Medulla oblongata (tissue), 1 donor: ENCODE data around the gene HPCAL1.

ENCODE experiments used
- DNase-seq: peaks from one replicate; pipeline ENCODE4 v3.0.0-alpha.2; 2015; ENCODE audit errors: extremely low spot score

The HPCAL1 gene

GRCh38 chr2:10303181-10303693 lies 533 bp downstream of the HPCAL1 start:
- DNase-seq, result no peak

GRCh38 chr2:10303694-10304378 lies 1.1 kb downstream of the HPCAL1 start:
- DNase-seq, result peak; percentile 66

DNA sequence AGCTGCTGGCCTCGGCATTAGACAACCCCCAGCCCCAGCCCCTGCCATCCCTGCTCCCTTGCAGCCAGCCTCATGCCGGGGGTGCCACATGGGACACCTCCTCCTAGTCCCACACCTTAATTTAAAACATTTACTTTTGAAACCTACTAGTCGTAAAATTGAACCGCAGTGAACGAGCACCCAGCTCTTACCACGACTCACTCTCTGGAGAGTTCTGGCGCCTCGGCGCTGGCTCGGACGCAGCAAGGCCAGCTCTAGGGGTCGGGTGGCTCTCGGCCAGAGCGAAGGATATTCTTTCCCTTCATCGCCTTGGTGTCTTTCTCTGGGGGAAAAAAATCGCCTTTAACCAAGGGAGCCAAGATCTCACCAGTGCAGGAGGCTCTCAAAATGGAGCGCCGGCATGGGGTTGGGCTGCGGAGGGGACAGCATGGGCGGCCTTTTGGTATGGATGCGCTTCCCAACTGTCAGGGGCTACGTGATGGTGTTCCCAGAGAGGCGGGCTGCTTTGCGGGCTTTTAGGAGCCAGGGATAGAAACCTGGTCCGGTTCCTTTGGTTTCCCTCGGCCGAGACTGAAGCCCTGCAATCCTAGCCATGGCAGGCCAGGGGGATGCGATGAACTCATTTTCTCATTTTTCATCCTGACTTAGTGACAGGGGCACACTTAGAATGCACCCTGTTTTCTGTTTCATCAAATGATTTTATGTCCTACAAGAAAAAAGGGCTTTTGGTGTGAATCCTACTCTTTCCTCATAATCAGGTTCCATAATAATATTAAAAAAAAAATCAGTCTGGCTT lies 2.0 kb downstream of the HPCAL1 start:
- DNase-seq, result no peak

DNA sequence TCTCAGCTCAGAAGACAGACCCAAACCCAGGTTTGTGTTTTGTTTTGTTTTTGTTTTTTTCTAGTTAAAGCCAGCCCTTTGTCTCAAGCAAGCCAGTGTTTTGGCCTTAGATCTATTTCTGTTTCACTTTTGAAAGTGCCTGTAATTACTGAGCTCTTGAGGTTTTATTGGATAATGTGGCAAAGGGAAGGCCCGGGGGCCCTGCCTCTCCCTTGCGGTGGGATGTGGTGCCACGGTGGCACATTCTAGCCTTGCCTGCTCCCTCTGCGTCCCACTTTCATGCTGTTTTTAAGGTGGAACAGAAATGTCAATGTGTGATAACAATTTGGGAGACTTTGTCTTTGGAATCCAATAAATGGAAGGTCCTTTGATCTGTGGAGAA lies 2.5 kb downstream of the HPCAL1 start:
- DNase-seq, result peak; percentile 22

DNA sequence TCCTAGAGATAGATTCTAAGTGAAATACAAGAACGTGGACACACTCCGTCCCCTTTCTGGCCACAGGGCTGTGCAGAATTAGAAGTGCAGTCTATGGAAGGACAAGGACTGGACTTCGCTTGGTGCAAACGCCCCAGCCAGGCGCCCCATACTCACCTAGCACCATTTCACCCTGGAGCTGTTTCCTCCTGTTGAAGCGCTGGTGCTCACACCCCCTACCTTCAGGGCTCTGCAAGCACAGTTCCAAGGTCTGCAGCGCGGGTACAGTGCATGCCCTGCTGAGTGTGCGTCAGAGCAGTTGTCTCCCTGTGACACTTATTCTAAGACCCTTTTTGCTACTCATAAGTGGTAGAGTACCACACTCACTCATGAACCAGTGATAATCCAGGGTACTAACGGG lies 3.0 kb downstream of the HPCAL1 start:
- DNase-seq, result no peak

DNA sequence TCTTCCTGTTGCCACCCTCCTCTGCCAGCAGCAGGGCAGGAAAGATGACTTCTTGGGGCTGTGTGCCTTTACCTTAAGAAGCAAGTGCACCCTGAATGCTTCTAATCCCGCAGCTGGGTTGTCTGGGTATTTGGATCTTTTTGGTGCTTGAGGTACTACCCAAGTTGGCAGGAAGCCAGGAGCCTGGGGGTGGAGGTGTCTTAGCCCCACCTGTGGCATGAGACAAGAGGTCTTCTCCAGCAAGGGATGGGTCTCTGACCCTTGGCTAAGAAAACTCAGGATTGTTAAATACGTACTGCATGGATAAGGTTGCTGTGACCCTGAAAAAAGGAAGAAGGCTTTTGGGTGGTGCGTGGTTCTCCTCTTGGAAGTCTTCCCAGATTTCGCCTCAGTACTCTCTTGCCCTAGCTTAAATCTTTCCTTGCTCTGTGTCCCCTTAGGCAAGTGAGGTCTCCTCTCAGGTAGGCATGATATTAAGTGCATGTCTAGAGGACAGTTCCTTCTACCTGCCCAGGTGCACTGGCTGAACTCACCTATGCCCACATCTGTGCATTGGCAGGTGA lies 4.3 kb downstream of the HPCAL1 start:
- DNase-seq, result no peak

DNA sequence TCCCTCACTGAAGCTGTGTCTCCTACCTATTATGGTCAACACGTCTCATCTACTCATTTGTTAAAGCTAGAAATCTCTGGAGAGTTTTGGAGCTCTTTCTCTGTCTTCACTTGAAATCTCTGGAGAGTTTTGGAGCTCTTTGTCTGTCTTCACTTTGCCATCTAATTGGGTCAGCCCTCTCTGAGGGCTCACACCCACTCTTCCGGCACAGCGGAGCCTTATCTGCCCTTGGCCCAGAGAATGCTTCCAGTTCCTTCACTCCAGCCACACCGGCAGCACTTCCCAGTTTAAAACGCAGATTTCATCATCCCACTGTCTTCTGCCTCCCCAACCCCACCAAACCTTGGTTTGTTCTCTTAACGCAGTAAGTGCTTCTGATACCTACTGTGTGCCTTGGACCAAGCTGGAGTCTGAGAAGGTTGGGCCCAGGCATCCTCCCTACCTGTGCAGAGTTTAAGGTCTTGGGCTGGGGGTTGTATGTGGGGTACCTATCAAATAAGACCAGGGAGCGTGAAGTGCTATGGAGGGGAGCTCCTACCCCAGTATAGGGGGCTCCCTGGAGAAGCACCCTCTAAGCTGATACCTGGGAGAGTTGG lies 5.0 kb downstream of the HPCAL1 start:
- DNase-seq, result no peak

GRCh38 chr2:10308866-10309265 lies 6.2 kb downstream of the HPCAL1 start:
- DNase-seq, result no peak

- DNase-seq, result no peak
These were observed 6.6 kb downstream of the HPCAL1 start for GRCh38 chr2:10309286-10309685.

- no peak for DNase-seq
These were observed 7.7 kb downstream of the HPCAL1 start for GRCh38 chr2:10310309-10310888.

DNA sequence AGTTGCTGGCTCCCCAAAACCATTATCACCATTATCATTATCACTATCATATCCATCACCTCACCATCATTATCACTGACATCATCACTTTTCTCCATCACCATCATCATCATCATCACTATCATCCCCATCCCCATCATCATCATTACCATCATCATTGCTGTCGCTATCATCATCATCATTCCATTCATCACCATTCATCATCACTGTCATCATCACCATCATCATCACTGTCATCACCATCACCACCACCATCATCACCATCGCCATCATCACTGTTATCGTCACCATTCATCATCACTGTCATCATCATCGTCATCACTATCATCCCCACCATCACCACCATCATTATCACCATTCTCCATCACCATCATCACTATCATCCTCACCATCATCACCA lies 9.0 kb downstream of the HPCAL1 start:
- no peak for DNase-seq

GRCh38 chr2:10312437-10312957 lies 9.8 kb downstream of the HPCAL1 start:
- DNase-seq, result no peak

DNA sequence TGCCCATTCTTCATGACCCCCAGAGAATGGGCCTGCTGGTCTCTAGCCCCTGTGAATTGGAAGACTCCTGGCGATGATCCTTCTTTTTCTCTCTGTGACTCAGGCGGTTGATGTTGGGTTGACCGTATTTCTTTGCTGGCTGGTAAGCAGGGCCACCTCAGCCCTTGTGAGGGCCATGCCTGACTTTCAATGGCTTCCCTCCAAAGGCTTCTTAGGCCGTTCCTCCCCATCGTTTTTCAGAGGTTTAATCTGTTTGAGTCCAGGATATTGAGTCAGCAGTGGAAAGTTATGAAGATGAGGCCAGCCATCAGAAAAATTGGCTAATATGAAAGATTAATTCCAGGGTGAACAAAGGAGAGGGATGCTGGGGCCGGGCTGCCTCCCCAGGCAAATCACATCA lies 13.6 kb downstream of the HPCAL1 start:
- no peak for DNase-seq

- no peak for DNase-seq
These were observed 14.2 kb downstream of the HPCAL1 start for GRCh38 chr2:10316860-10317259.

- no peak for DNase-seq
These were observed 14.9 kb downstream of the HPCAL1 start for GRCh38 chr2:10317646-10318045.

DNA sequence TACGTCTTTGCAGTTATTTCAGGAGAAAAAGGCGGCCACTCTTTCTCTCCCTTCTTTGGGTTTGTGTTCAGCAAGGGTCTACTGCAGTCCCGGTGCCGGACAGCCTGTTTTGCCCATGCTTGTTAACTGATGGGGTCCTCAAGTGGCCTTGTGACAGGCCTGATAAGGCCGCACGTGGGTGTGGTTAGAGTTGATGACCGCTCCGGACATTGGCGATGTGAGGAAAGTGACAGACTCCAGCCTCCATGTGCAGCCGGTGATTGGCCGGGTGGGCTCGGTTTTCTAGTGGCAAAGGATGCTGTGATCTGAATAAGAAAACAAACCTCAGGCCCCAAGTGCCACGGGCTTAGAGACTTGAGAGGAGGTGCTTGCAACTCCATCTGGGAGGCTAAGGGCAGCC lies 15.6 kb downstream of the HPCAL1 start:
- DNase-seq, result no peak

DNA sequence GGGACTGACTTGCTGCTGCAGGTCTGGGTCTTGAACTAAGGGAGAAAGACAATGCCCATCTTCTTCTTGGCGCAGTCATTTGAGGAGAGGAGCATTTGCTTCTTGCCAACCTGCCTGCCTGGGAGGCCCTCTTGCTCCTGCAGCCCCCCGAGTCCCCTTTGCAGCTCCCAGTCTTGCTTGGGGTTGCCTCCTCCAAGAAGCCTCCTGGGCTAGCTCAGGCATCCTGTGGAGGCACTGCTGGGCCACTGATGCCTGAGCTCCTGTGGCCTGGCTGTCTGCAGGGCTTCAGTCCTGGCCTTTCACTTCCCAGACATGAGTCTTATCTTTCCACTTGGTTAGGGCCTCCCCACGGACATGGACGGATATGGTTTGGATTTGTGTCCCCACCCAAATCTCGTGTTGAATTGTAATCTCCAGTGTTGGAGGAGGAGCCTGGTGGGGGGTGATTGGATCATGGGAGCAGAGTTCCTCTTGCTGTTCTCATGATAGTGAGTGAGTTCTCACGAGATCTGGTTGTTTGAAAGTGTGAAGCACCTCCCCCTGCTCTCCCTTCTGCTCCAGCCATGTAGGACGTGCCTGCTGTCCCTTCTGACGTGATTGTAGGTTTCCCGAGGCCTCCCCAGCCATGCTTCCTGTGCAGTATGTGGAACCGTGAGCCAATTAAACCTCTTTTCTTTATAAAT lies 17.3 kb downstream of the HPCAL1 start:
- DNase-seq, result no peak

DNA sequence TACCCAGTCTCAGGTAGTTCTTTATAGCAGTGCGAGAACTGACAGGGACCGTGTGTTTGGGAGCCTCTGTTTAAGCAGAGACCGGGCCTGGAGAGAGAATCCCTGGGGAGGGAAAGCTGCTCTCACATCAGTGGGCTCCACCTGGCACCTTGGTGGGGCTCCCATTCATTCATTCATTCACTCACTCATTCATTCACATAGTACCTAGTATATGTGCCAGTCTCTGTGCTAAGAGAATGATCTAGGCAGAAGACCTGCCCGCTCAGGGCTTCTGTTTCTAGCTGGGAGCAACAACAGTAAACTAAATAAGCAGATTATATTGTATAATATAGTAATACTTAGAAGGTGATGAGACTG lies 17.8 kb downstream of the HPCAL1 start:
- DNase-seq, result no peak

- no peak for DNase-seq
These were observed 18.2 kb downstream of the HPCAL1 start for GRCh38 chr2:10320933-10321332.

DNA sequence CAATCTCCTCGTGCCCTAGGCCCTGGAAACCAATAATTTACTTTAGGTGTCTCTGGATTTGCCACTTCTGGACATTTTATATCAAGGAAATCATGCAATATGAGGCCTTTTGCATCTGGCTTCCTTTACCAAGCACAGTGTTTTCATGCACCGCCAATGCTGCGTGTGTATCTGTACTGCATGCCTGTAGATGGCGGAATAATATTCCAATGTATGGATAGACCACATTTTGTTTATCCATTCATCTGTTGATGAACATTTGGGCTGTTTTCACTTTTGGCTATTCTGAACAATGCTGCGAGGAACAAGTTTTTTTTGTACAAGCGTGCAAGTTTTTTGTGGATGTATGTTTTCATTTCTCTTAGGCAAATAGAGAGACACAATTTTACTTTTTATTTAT lies 18.9 kb downstream of the HPCAL1 start:
- DNase-seq, result no peak

GRCh38 chr2:10322481-10322880 lies 19.8 kb downstream of the HPCAL1 start:
- DNase-seq, result no peak
